CD4-positive, CD25-positive, alpha-beta regulatory T cell (primary cell): ENCODE measurements around the gene JAG2. TPM values are rescaled to one million over a fixed set of nuclear protein-coding genes. Genes with fewer than 3 reads are reported as not detected.
"Not testable (repeated sequence)": the region's sequence is repeated elsewhere in the genome, so short reads cannot be mapped to it uniquely, and the experiment has no call there.

ENCODE experiments used
- ATAC-seq, 2 donors: fragments of 150-1000 bp; cut with Tn5 transposase; one replicate each; pipeline ENCODE4 v1.10.0; 2021; ENCODE audit warnings: low read depth in 2 of 2, moderate number of reproducible peaks in 2 of 2, moderate library complexity in 1 of 2
- DNase-seq, 3 donors: peaks; one replicate each; pipeline versions ENCODE4 v3.0.0 to v3.0.0-alpha.2; 2012 to 2022; ENCODE audit warnings: mixed read lengths in 1 of 3
- H3K27ac ChIP-seq: one replicate; pipeline ENCODE4 v1.7.0; 2013; ENCODE audit warnings: mild to moderate bottlenecking, low read length; ENCODE audit not compliant: insufficient read depth, poor library complexity, severe bottlenecking
- H3K27me3 ChIP-seq: one replicate; pipeline ENCODE4 v1.7.0; 2013; ENCODE audit warnings: low read length; ENCODE audit not compliant: control insufficient read depth, insufficient read depth
- H3K36me3 ChIP-seq: one replicate; pipeline ENCODE4 v1.7.0; 2013; ENCODE audit warnings: mild to moderate bottlenecking, low read length, moderate library complexity; ENCODE audit not compliant: control insufficient read depth, insufficient read depth
- H3K4me1 ChIP-seq: 2 replicates; pipeline ENCODE4 v1.7.0; 2013; ENCODE audit warnings: mild to moderate bottlenecking, low read length; ENCODE audit not compliant: insufficient read depth, control insufficient read depth, poor library complexity, severe bottlenecking
- H3K4me3 ChIP-seq: one replicate; pipeline ENCODE4 v1.7.0; 2013; ENCODE audit warnings: low read depth, mild to moderate bottlenecking, low read length, moderate library complexity
- H3K9me3 ChIP-seq, 2 experiments: 1 replicate in 1 of 2; 2 replicates in 1 of 2; pipeline ENCODE4 v1.7.0; 2013; ENCODE audit warnings: low read length in 2 of 2, mild to moderate bottlenecking in 1 of 2, moderate library complexity in 1 of 2; ENCODE audit not compliant: control insufficient read depth in 2 of 2
- H3K27ac Mint-ChIP-seq, 3 donors: one replicate each; pipeline ENCODE4 v1.8.0; 2020 to 2022; ENCODE audit warnings: mild to moderate bottlenecking in 3 of 3, mixed read lengths in 3 of 3, moderate library complexity in 2 of 3
- H3K27me3 Mint-ChIP-seq: one replicate; pipeline ENCODE4 v1.8.0; 2022; ENCODE audit warnings: mild to moderate bottlenecking, mixed read lengths
- H3K36me3 Mint-ChIP-seq: one replicate; pipeline ENCODE4 v1.8.0; 2020; ENCODE audit warnings: mixed read lengths
- H3K4me1 Mint-ChIP-seq, 4 donors: one replicate each; pipeline ENCODE4 v1.8.0; 2020 to 2022; ENCODE audit warnings: mixed read lengths in 4 of 4, mild to moderate bottlenecking in 1 of 4
- H3K4me3 Mint-ChIP-seq, 4 donors: one replicate each; pipeline ENCODE4 v1.8.0; 2020 to 2022; ENCODE audit warnings: mild to moderate bottlenecking in 4 of 4, mixed read lengths in 4 of 4, moderate library complexity in 3 of 4
- H3K9me3 Mint-ChIP-seq, 7 donors: one replicate each; pipeline ENCODE4 v1.8.0; 2020 to 2022; ENCODE audit warnings: mixed read lengths in 7 of 7, mild to moderate bottlenecking in 3 of 7, moderate library complexity in 2 of 7
- polyA plus RNA-seq, 4 donors: library from polyadenylated mRNA; unstranded; fragments of 300-500 nt; fragmentation: Illumina TruSeq; gene quantifications; one replicate each; pipeline ENCODE4 v1.2.3, GENCODE V29; 2021
- total RNA-seq: library from RNA; stranded (reverse); gene quantifications from one replicate; pipeline ENCODE4 v1.2.3, GENCODE V29; 2022

JAG2 gene
- total and polyA plus RNA-seq, 5 donors from 2014 or later, result 0.05 to 1.4 (median 0.23) TPM; not detected in 2

- H3K4me1 Mint-ChIP-seq, result peaks cover 0 to 2% (median 0%) of the 10 kb centered on the region in 4 donors
- no peaks in the 10 kb centered on the region for H3K4me1 ChIP-seq
Observed at GRCh38 chr14:105117257-105117646, 51.3 kb downstream of the JAG2 start.

GRCh38 chr14:105116451-105117256 is 51.9 kb downstream of the JAG2 start:
- ATAC-seq, result no peak

More at GRCh38 chr14:105117257-105117646, 51.3 kb downstream of the JAG2 start:
- Mint-ChIP-seq H3K4me3 (no peak overlapping the region), H3K9me3 (peaks cover 1 to 15% (median 3%) of the 10 kb centered on the region in 7 donors), H3K27me3 (peaks cover 22% of the 10 kb centered on the region), H3K27ac (no peak overlapping the region), H3K36me3 (no peaks in the 10 kb centered on the region)
- Histone ChIP-seq H3K27me3 (no peaks in the 10 kb centered on the region), H3K36me3 (no peaks in the 10 kb centered on the region), H3K27ac (no peak overlapping the region), H3K4me3 (no peak overlapping the region), H3K9me3 (peaks cover 10 to 15% of the 10 kb centered on the region in 2 experiments)
- DNase-seq, result no peak
- ATAC-seq, result no peak

GRCh38 chr14:105109243-105109642 is 59.3 kb downstream of the JAG2 start:
- not testable (repeated sequence) for H3K36me3 Mint-ChIP-seq, ATAC-seq, H3K4me3 Mint-ChIP-seq, H3K27ac ChIP-seq, H3K27ac Mint-ChIP-seq, H3K36me3 ChIP-seq, H3K4me1 ChIP-seq, DNase-seq, H3K9me3 ChIP-seq, H3K4me3 ChIP-seq, H3K9me3 Mint-ChIP-seq, H3K4me1 Mint-ChIP-seq
- peaks cover 28% of the 10 kb centered on the region for H3K27me3 Mint-ChIP-seq
- peaks cover 12% of the 10 kb centered on the region for H3K27me3 ChIP-seq

More at GRCh38 chr14:105116451-105117256, 51.9 kb downstream of the JAG2 start:
- H3K27me3 Mint-ChIP-seq, result peaks cover 17% of the 10 kb centered on the region
- peaks cover 0 to 2% (median 0%) of the 10 kb centered on the region in 4 donors for H3K4me1 Mint-ChIP-seq
- H3K4me3 Mint-ChIP-seq, result no peak overlapping the region
- Histone ChIP-seq H3K27ac (no peak overlapping the region), H3K9me3 (peaks cover 5 to 12% of the 10 kb centered on the region in 2 experiments), H3K27me3 (no peaks in the 10 kb centered on the region), H3K4me1 (no peaks in the 10 kb centered on the region), H3K4me3 (no peak overlapping the region), H3K36me3 (no peaks in the 10 kb centered on the region)
- DNase-seq, result no peak
- H3K9me3 Mint-ChIP-seq, result peaks cover 0 to 9% (median 3%) of the 10 kb centered on the region in 7 donors
- H3K27ac Mint-ChIP-seq, result peak overlapping the region in 1 of 3 donors; percentile 5
- H3K36me3 Mint-ChIP-seq, result no peaks in the 10 kb centered on the region

- Mint-ChIP-seq H3K9me3 (peaks cover 0 to 6% (median 0%) of the 10 kb centered on the region in 7 donors), H3K27ac (no peak overlapping the region), H3K4me3 (no peak overlapping the region), H3K27me3 (peaks cover 35% of the 10 kb centered on the region), H3K4me1 (peaks cover 0 to 5% (median 3%) of the 10 kb centered on the region in 4 donors), H3K36me3 (no peaks in the 10 kb centered on the region)
- peaks cover 6% of the 10 kb centered on the region for H3K4me1 ChIP-seq
- ATAC-seq (no peak), DNase-seq (no peak)
- no peaks in the 10 kb centered on the region for H3K36me3 ChIP-seq
- H3K27me3 ChIP-seq, result peaks cover 19% of the 10 kb centered on the region
- no peak overlapping the region for H3K27ac ChIP-seq
- H3K4me3 ChIP-seq, result no peak overlapping the region
- no peaks in the 10 kb centered on the region for H3K9me3 ChIP-seq
Observed at GRCh38 chr14:105108516-105108864, 60.1 kb downstream of the JAG2 start.

- H3K4me1 Mint-ChIP-seq, result peaks cover 0 to 5% (median 3%) of the 10 kb centered on the region in 4 donors
- no peaks in the 10 kb centered on the region for H3K36me3 Mint-ChIP-seq
- H3K4me3 Mint-ChIP-seq, result no peak overlapping the region
- no peak overlapping the region for H3K27ac Mint-ChIP-seq
- ATAC-seq (no peak), DNase-seq (no peak)
- H3K9me3 Mint-ChIP-seq, result peaks cover 0 to 7% (median 0%) of the 10 kb centered on the region in 7 donors
- peaks cover 19% of the 10 kb centered on the region for H3K27me3 ChIP-seq
- H3K9me3 ChIP-seq, result no peaks in the 10 kb centered on the region
- H3K36me3 ChIP-seq, result no peaks in the 10 kb centered on the region
- peaks cover 6% of the 10 kb centered on the region for H3K4me1 ChIP-seq
- H3K27me3 Mint-ChIP-seq, result peaks cover 37% of the 10 kb centered on the region
- no peak overlapping the region for H3K4me3 ChIP-seq
- no peak overlapping the region for H3K27ac ChIP-seq
Observed at GRCh38 chr14:105107781-105108515, 60.6 kb downstream of the JAG2 start.

- Mint-ChIP-seq H3K27ac (peak overlapping the region in 1 of 3 donors; percentile 44), H3K9me3 (peaks cover 0 to 7% (median 0%) of the 10 kb centered on the region in 7 donors), H3K4me3 (no peak overlapping the region), H3K4me1 (peaks cover 0 to 5% (median 3%) of the 10 kb centered on the region in 4 donors), H3K27me3 (peaks cover 37% of the 10 kb centered on the region), H3K36me3 (no peaks in the 10 kb centered on the region)
- Histone ChIP-seq H3K27ac (no peak overlapping the region), H3K9me3 (no peaks in the 10 kb centered on the region), H3K4me3 (no peak overlapping the region), H3K4me1 (peaks cover 6% of the 10 kb centered on the region), H3K36me3 (no peaks in the 10 kb centered on the region), H3K27me3 (peaks cover 21% of the 10 kb centered on the region)
- ATAC-seq, result no peak
- no peak for DNase-seq
Observed at GRCh38 chr14:105107351-105107750, 61.2 kb downstream of the JAG2 start.

- ATAC-seq, result no peak
- peaks cover 0 to 7% (median 0%) of the 10 kb centered on the region in 7 donors for H3K9me3 Mint-ChIP-seq
- peak overlapping the region in 1 of 3 donors; percentile 32 for H3K27ac Mint-ChIP-seq
- H3K27me3 ChIP-seq, result peaks cover 21% of the 10 kb centered on the region
- peaks cover 6% of the 10 kb centered on the region for H3K4me1 ChIP-seq
- H3K4me3 ChIP-seq, result no peak overlapping the region
- no peaks in the 10 kb centered on the region for H3K36me3 Mint-ChIP-seq
- H3K9me3 ChIP-seq, result no peaks in the 10 kb centered on the region
- H3K4me1 Mint-ChIP-seq, result peaks cover 0 to 5% (median 3%) of the 10 kb centered on the region in 4 donors
- H3K27ac ChIP-seq, result no peak overlapping the region
- peaks cover 44% of the 10 kb centered on the region for H3K27me3 Mint-ChIP-seq
- no peak for DNase-seq
- H3K36me3 ChIP-seq, result no peaks in the 10 kb centered on the region
- H3K4me3 Mint-ChIP-seq, result no peak overlapping the region
Observed at GRCh38 chr14:105105158-105105557, 63.4 kb downstream of the JAG2 start.
